GM19025 (cell line): ENCODE measurements around the gene CIAO1.
A peak's percentile ranks its signal among the peaks of the same experiment; 100 is the strongest.

Experiments
- ATAC-seq: cut with Tn5 transposase; IDR thresholded peaks from one replicate; pipeline ENCODE4 v1.9.1; 2021; ENCODE audit warnings: mild to moderate bottlenecking, low read depth, moderate library complexity; ENCODE audit not compliant: unreplicated experiment

The CIAO1 gene

DNA sequence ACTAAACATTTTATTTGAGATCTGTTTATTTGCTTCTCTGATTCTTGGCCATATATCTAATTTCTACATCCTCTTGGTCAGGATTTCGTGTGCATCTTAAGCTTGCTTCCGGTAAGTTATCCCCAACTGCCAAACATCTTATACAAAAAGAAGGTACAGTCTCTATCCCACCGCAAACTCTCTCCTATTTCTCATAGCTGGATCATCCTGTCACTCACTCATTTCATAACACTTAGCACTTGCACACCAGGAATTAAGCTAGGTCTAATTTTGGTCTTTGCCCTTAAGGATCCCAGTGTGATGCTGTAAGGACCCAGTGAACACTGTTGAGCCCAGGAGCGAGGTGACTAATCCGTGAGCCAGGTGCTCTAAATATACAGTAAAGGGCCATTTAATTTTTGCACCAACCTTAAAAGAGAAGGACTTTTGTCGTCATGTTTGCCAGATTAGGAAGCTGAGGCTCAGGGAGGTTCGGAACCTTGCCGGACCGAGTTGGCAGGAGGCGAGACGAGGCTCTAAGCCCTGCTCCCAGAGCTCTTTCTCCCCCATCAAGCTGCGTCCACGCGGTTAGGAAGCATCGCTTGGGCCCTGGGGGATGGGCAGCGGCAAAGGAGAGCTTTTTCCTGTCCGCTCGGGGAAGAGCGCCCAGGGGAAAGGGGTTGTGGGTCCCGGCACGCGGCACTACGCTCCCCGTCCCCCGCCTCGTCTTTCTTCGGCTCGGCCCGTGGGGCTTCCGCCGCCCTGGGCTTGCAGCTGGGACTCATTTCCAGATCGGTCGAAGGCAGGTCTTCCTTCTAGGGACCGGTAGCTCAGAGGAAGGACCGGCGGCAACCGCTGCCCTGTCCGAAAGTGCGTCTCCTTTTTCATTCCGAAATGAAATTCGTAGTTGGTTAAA is 55.0 kb downstream of the CIAO1 start:
- ATAC-seq: peak; percentile 26
